ENCODE measurements around the gene NFATC2IP. TPM values are rescaled to one million over a fixed set of nuclear protein-coding genes. Genes with fewer than 3 reads are reported as not detected.
"Not testable (repeated sequence)": the region's sequence is repeated elsewhere in the genome, so short reads cannot be mapped to it uniquely, and the experiment has no call there.

NFATC2IP gene
- polyA plus RNA-seq, 1 donor = 58.8 TPM

- H3K4me1 ChIP-seq (ENCODE audit: control insufficient read depth, insufficient read depth, low read length) = no peaks in the 10 kb centered on the region
- no peaks in the 10 kb centered on the region for H3K27me3 ChIP-seq (ENCODE audit: control insufficient read depth, insufficient read depth, low read length)
- no peak overlapping the region for H3K4me3 ChIP-seq (ENCODE audit: low read length)
- no peak for DNase-seq
- H3K27ac ChIP-seq (ENCODE audit: low read length) = no peak overlapping the region
- peaks cover 4% of the 10 kb centered on the region for H3K9me3 ChIP-seq (ENCODE audit: control insufficient read depth, low read depth, low read length)
- H3K36me3 ChIP-seq (ENCODE audit: control insufficient read depth, insufficient read depth, low read length) = peaks cover 15% of the 10 kb centered on the region
- WGBS (ENCODE audit: insufficient coverage, low lambda C conversion rate) = no CpG with 5 or more reads among the region's 8 CpGs
These were observed 41.0 kb downstream of the NFATC2IP start for GRCh38 chr16:28991687-28992086.

DNA sequence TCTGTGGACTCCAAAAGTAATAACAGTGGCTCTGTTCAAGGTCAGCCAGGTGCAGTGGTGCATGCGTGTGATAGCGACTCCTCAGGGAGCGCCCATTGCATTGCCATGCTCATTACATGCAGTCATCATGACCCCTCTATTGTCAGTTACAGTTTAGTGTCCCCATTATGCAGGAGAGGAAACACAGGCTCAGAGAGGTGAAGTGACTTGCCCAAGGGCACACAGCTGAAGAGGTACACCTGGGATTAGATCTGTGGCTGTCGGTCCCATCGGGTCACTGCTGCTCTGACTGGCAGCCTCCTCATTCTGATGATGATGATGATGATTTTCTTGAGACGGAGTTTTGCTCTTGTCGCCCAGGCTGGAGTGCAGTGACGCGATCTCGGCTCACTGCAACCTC lies 41.8 kb downstream of the NFATC2IP start:
- Histone ChIP-seq H3K27ac (ENCODE audit: low read length) (no peak overlapping the region), H3K9me3 (ENCODE audit: control insufficient read depth, low read depth, low read length) (no peaks in the 10 kb centered on the region), H3K4me1 (ENCODE audit: control insufficient read depth, insufficient read depth, low read length) (no peaks in the 10 kb centered on the region), H3K36me3 (ENCODE audit: control insufficient read depth, insufficient read depth, low read length) (peaks cover 8% of the 10 kb centered on the region), H3K4me3 (ENCODE audit: low read length) (no peak overlapping the region), H3K27me3 (ENCODE audit: control insufficient read depth, insufficient read depth, low read length) (no peaks in the 10 kb centered on the region)
- no CpG with 5 or more reads among the region's 10 CpGs for WGBS (ENCODE audit: insufficient coverage, low lambda C conversion rate)
- DNase-seq = no peak

DNA sequence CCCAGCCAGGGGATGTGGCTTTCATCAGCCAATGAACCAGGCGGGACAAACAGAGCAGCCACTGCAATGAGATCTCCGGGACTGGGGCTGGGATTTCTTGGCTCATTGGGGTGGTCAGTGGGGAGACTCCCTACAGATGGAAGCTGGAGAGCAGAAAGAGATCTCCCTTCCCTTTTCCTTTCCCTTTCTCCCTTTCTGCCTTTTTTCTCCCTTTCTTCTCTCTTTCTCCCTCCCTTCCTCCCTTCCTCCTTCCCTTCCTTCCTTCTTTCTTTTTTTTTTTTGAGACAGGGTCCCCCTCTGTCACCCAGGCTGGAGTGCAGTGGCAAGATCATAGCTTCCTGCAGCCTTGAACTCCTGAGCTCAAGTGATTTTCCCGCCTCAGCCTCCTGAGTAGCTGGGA lies 48.1 kb downstream of the NFATC2IP start:
- no peaks in the 10 kb centered on the region for H3K4me1 ChIP-seq (ENCODE audit: control insufficient read depth, insufficient read depth, low read length)
- H3K27ac ChIP-seq (ENCODE audit: low read length) = no peak overlapping the region
- H3K4me3 ChIP-seq (ENCODE audit: low read length) = no peak overlapping the region
- DNase-seq = no peak
- H3K9me3 ChIP-seq (ENCODE audit: control insufficient read depth, low read depth, low read length) = no peaks in the 10 kb centered on the region
- no CpG with 5 or more reads among the region's 3 CpGs for WGBS (ENCODE audit: insufficient coverage, low lambda C conversion rate)
- H3K27me3 ChIP-seq (ENCODE audit: control insufficient read depth, insufficient read depth, low read length) = no peaks in the 10 kb centered on the region
- no peaks in the 10 kb centered on the region for H3K36me3 ChIP-seq (ENCODE audit: control insufficient read depth, insufficient read depth, low read length)

DNA sequence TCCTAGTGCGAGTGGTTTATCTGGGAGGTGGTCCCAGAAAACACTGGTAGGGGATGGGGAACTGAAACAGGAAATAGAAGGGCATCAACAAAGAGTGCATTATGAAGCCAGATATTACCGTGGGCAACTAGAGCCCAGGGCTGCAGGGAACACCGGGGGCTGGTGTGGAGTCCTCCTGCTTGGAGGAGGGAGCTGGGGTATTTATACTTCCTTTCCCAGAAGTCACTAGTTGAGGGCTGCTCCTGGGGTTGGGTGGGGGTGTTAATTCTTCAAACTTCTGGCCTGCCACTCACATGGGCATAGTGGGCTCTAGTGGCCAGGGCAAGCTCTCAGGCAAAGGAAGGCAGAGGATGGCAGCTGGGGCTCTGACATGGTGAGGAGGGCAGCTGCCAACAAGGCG lies 48.8 kb downstream of the NFATC2IP start:
- no CpG with 5 or more reads among the region's 4 CpGs for WGBS (ENCODE audit: insufficient coverage, low lambda C conversion rate)
- Histone ChIP-seq H3K4me1 (ENCODE audit: control insufficient read depth, insufficient read depth, low read length) (no peaks in the 10 kb centered on the region), H3K9me3 (ENCODE audit: control insufficient read depth, low read depth, low read length) (no peaks in the 10 kb centered on the region), H3K27ac (ENCODE audit: low read length) (no peak overlapping the region), H3K4me3 (ENCODE audit: low read length) (no peak overlapping the region), H3K27me3 (ENCODE audit: control insufficient read depth, insufficient read depth, low read length) (no peaks in the 10 kb centered on the region), H3K36me3 (ENCODE audit: control insufficient read depth, insufficient read depth, low read length) (no peaks in the 10 kb centered on the region)
- DNase-seq = no peak

- no CpG with 5 or more reads among the region's 2 CpGs for WGBS (ENCODE audit: insufficient coverage, low lambda C conversion rate)
- no peak for DNase-seq
- Histone ChIP-seq H3K27me3 (ENCODE audit: control insufficient read depth, insufficient read depth, low read length) (no peaks in the 10 kb centered on the region), H3K36me3 (ENCODE audit: control insufficient read depth, insufficient read depth, low read length) (no peaks in the 10 kb centered on the region), H3K4me3 (ENCODE audit: low read length) (no peak overlapping the region), H3K27ac (ENCODE audit: low read length) (no peak overlapping the region), H3K9me3 (ENCODE audit: control insufficient read depth, low read depth, low read length) (no peaks in the 10 kb centered on the region), H3K4me1 (ENCODE audit: control insufficient read depth, insufficient read depth, low read length) (no peaks in the 10 kb centered on the region)
These were observed 49.3 kb downstream of the NFATC2IP start for GRCh38 chr16:29000019-29000418.

- not testable (repeated sequence) for H3K9me3 ChIP-seq (ENCODE audit: control insufficient read depth, low read depth, low read length); H3K36me3 ChIP-seq (ENCODE audit: control insufficient read depth, insufficient read depth, low read length); H3K4me1 ChIP-seq (ENCODE audit: control insufficient read depth, insufficient read depth, low read length); DNase-seq; H3K27ac ChIP-seq (ENCODE audit: low read length); H3K27me3 ChIP-seq (ENCODE audit: control insufficient read depth, insufficient read depth, low read length); H3K4me3 ChIP-seq (ENCODE audit: low read length)
- WGBS (ENCODE audit: insufficient coverage, low lambda C conversion rate) = 40% methylated on average over 1 of the region's 9 CpGs
These were observed 53.9 kb downstream of the NFATC2IP start for GRCh38 chr16:29004496-29005139.

GRCh38 chr16:29007730-29008593 lies 57.2 kb downstream of the NFATC2IP start:
- Histone ChIP-seq H3K27ac (ENCODE audit: low read length) (no peak overlapping the region), H3K36me3 (ENCODE audit: control insufficient read depth, insufficient read depth, low read length) (no peaks in the 10 kb centered on the region), H3K27me3 (ENCODE audit: control insufficient read depth, insufficient read depth, low read length) (no peaks in the 10 kb centered on the region), H3K9me3 (ENCODE audit: control insufficient read depth, low read depth, low read length) (no peaks in the 10 kb centered on the region), H3K4me3 (ENCODE audit: low read length) (no peak overlapping the region), H3K4me1 (ENCODE audit: control insufficient read depth, insufficient read depth, low read length) (no peaks in the 10 kb centered on the region)
- DNase-seq = no peak
- WGBS (ENCODE audit: insufficient coverage, low lambda C conversion rate) = no CpG with 5 or more reads among the region's 10 CpGs

GRCh38 chr16:29009050-29009837 lies 58.5 kb downstream of the NFATC2IP start:
- no peaks in the 10 kb centered on the region for H3K9me3 ChIP-seq (ENCODE audit: control insufficient read depth, low read depth, low read length)
- H3K36me3 ChIP-seq (ENCODE audit: control insufficient read depth, insufficient read depth, low read length) = no peaks in the 10 kb centered on the region
- H3K4me1 ChIP-seq (ENCODE audit: control insufficient read depth, insufficient read depth, low read length) = no peaks in the 10 kb centered on the region
- WGBS (ENCODE audit: insufficient coverage, low lambda C conversion rate) = 74% methylated on average over 3 of the region's 14 CpGs
- no peaks in the 10 kb centered on the region for H3K27me3 ChIP-seq (ENCODE audit: control insufficient read depth, insufficient read depth, low read length)
- H3K27ac ChIP-seq (ENCODE audit: low read length) = no peak overlapping the region
- H3K4me3 ChIP-seq (ENCODE audit: low read length) = no peak overlapping the region
- DNase-seq = no peak

GRCh38 chr16:29009838-29010166 lies 59.1 kb downstream of the NFATC2IP start:
- no CpG with 5 or more reads among the region's 2 CpGs for WGBS (ENCODE audit: insufficient coverage, low lambda C conversion rate)
- Histone ChIP-seq H3K4me1 (ENCODE audit: control insufficient read depth, insufficient read depth, low read length) (no peaks in the 10 kb centered on the region), H3K27me3 (ENCODE audit: control insufficient read depth, insufficient read depth, low read length) (no peaks in the 10 kb centered on the region), H3K4me3 (ENCODE audit: low read length) (no peak overlapping the region), H3K9me3 (ENCODE audit: control insufficient read depth, low read depth, low read length) (no peaks in the 10 kb centered on the region), H3K27ac (ENCODE audit: low read length) (no peak overlapping the region), H3K36me3 (ENCODE audit: control insufficient read depth, insufficient read depth, low read length) (no peaks in the 10 kb centered on the region)
- DNase-seq = no peak

- WGBS (ENCODE audit: insufficient coverage, low lambda C conversion rate) = no CpG with 5 or more reads among the region's 8 CpGs
- no peak for DNase-seq
- Histone ChIP-seq H3K27ac (ENCODE audit: low read length) (no peak overlapping the region), H3K4me1 (ENCODE audit: control insufficient read depth, insufficient read depth, low read length) (no peaks in the 10 kb centered on the region), H3K27me3 (ENCODE audit: control insufficient read depth, insufficient read depth, low read length) (no peaks in the 10 kb centered on the region), H3K4me3 (ENCODE audit: low read length) (no peak overlapping the region), H3K36me3 (ENCODE audit: control insufficient read depth, insufficient read depth, low read length) (no peaks in the 10 kb centered on the region), H3K9me3 (ENCODE audit: control insufficient read depth, low read depth, low read length) (no peaks in the 10 kb centered on the region)
These were observed 60.4 kb downstream of the NFATC2IP start for GRCh38 chr16:29011112-29011511.
